ENCODE data around the gene CRYGN.

The CRYGN gene

GRCh38 chr7:151389096-151389767 lies 50.7 kb downstream of the CRYGN start:
- no peak for DNase-seq

GRCh38 chr7:151388430-151388829 lies 51.5 kb downstream of the CRYGN start:
- no peak for DNase-seq

GRCh38 chr7:151388007-151388297 lies 52.0 kb downstream of the CRYGN start:
- no peak for DNase-seq

GRCh38 chr7:151387161-151388006 lies 52.6 kb downstream of the CRYGN start:
- no peak for DNase-seq

- DNase-seq: no peak
Observed at GRCh38 chr7:151386301-151387160, 53.4 kb downstream of the CRYGN start.

GRCh38 chr7:151385626-151386300 lies 54.2 kb downstream of the CRYGN start:
- DNase-seq: no peak

- DNase-seq: no peak
Observed at GRCh38 chr7:151384776-151385625, 54.9 kb downstream of the CRYGN start.

GRCh38 chr7:151384352-151384697 lies 55.6 kb downstream of the CRYGN start:
- no peak for DNase-seq

GRCh38 chr7:151383638-151384351 lies 56.1 kb downstream of the CRYGN start:
- no peak for DNase-seq

- no peak for DNase-seq
Observed at GRCh38 chr7:151382079-151382885, 57.7 kb downstream of the CRYGN start.

- DNase-seq: no peak
Observed at GRCh38 chr7:151381348-151382078, 58.4 kb downstream of the CRYGN start.

GRCh38 chr7:151381098-151381347 lies 58.9 kb downstream of the CRYGN start:
- DNase-seq: no peak

GRCh38 chr7:151380199-151381097 lies 59.5 kb downstream of the CRYGN start:
- no peak for DNase-seq

- no peak for DNase-seq
Observed at GRCh38 chr7:151379534-151380198, 60.3 kb downstream of the CRYGN start.

GRCh38 chr7:151379193-151379520 lies 60.8 kb downstream of the CRYGN start:
- no peak for DNase-seq

All from activated CD4-positive, alpha-beta T cell treated with anti-CD3 and anti-CD28 coated beads, Interleukin-10, Interleukin-2, amounts not matched to agents 100 ng/mL and 50 ng/mL, durations not matched to agents 16 hours and 8 hours (primary cell).